Activated naive CD8-positive, alpha-beta T cell (primary cell): ENCODE results near the gene FRMPD4.

ENCODE experiments used
- H3K27ac Mint-ChIP-seq: one replicate; pipeline ENCODE4 v1.8.0; 2021; ENCODE audit warnings: mixed read lengths
- H3K27me3 Mint-ChIP-seq: one replicate; pipeline ENCODE4 v1.8.0; 2021; ENCODE audit warnings: mixed read lengths
- H3K36me3 Mint-ChIP-seq: one replicate; pipeline ENCODE4 v1.8.0; 2021; ENCODE audit warnings: mixed read lengths
- H3K4me1 Mint-ChIP-seq: one replicate; pipeline ENCODE4 v1.8.0; 2021; ENCODE audit warnings: low read depth, mixed read lengths
- H3K4me3 Mint-ChIP-seq: one replicate; pipeline ENCODE4 v1.8.0; 2021; ENCODE audit warnings: mild to moderate bottlenecking, mixed read lengths
- H3K9me3 Mint-ChIP-seq: one replicate; pipeline ENCODE4 v1.8.0; 2021; ENCODE audit warnings: low read depth, mixed read lengths

Gene FRMPD4

DNA sequence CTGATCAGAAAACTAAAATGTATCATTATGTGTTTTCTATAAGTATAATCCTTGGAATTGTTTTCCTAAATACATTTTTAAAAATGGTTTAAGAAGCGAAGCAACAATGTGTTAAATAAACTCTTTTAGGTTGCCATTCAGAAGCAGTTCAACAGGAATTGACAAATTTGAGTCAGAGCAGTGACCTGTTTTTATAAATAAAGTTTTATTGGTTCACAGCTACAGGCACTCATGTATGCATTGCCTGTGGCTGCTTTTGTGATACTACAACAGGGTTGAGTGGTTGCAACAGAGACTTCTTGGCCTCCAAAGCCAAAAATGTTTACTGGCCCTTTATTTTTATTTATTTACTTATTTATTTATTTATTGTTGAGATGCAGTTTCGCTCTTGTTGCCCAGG is 99.5 kb downstream of the FRMPD4 start:
- no peak overlapping the region for H3K27ac Mint-ChIP-seq
- H3K27me3 Mint-ChIP-seq: no peaks in the 10 kb centered on the region
- H3K4me3 Mint-ChIP-seq: no peak overlapping the region
- H3K36me3 Mint-ChIP-seq: no peaks in the 10 kb centered on the region
- no peaks in the 10 kb centered on the region for H3K9me3 Mint-ChIP-seq
- no peaks in the 10 kb centered on the region for H3K4me1 Mint-ChIP-seq

DNA sequence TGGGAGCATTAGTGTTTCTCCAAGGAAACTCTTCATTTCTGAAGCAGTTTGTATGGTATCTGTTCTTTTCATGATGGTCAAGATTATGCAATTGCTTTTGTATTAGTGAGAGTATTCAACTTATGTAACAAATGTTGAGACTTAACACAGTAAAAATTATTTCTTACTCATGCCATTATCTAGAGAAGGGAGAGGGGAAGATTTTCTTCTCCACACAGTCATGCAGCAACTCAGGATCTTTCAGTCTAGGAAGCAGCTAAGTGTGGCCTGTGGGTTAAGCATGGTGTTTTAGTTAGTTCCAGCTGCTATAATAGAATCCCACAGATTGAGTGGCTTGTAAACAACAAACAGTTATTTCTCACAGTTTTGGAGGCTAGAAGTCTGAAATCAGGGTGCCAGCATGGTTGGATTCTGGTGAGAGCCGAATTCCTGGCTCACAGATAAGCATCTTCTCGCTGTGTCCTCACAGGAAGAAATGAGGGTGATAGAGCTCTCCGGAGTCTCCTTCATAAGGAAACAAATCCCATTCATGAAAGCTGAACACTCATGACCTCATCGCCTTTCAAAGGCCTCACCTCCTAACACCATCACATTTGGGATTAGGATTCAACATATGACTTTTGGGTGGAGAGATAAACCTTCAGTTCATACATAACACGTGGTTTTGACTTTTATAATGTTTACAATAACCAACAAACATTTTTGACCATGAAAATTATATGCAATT is 101.2 kb downstream of the FRMPD4 start:
- H3K27ac Mint-ChIP-seq: no peak overlapping the region
- H3K4me3 Mint-ChIP-seq: no peak overlapping the region
- H3K4me1 Mint-ChIP-seq: no peaks in the 10 kb centered on the region
- no peaks in the 10 kb centered on the region for H3K27me3 Mint-ChIP-seq
- H3K36me3 Mint-ChIP-seq: no peaks in the 10 kb centered on the region
- no peaks in the 10 kb centered on the region for H3K9me3 Mint-ChIP-seq

DNA sequence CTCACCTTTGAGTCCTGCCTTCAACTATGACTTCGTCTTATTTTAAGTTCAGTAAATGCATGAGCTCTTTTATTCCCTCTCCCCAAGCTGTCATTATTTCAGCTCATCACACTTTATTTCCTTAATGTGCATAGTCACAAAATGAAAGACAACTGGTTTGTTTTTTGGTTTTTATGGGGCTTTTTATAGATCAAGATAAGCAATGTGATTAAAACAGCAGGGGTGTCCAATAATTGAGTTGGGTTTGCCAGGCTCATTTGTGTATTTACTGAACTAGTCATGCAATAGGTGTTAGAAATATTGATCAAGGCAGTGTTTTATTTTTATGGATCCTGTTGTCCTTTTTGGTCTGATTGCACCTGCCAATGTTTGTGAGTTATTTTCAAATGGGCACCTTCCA is 102.2 kb downstream of the FRMPD4 start:
- Mint-ChIP-seq H3K36me3 (no peaks in the 10 kb centered on the region), H3K9me3 (no peaks in the 10 kb centered on the region), H3K27me3 (no peaks in the 10 kb centered on the region), H3K27ac (no peak overlapping the region), H3K4me1 (no peaks in the 10 kb centered on the region), H3K4me3 (no peak overlapping the region)

DNA sequence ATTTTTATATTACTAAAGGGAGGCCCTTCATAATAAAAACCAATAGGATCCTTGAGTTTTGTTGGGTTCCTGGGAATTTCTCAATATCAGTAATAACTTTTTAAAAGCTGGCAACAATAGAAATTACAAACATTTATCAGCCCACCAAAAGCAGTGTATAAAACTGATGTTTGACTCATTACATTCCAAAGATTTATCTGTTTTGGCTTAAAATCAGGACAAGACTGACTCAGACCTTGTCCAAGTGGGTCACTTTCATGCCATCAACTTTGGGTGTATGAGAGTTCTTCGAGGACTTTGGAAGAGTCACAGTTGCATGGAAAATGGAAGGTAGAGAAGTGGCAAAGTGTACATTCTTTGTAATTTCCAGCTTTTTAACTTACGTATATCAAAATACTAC is 102.8 kb downstream of the FRMPD4 start:
- H3K36me3 Mint-ChIP-seq: no peaks in the 10 kb centered on the region

DNA sequence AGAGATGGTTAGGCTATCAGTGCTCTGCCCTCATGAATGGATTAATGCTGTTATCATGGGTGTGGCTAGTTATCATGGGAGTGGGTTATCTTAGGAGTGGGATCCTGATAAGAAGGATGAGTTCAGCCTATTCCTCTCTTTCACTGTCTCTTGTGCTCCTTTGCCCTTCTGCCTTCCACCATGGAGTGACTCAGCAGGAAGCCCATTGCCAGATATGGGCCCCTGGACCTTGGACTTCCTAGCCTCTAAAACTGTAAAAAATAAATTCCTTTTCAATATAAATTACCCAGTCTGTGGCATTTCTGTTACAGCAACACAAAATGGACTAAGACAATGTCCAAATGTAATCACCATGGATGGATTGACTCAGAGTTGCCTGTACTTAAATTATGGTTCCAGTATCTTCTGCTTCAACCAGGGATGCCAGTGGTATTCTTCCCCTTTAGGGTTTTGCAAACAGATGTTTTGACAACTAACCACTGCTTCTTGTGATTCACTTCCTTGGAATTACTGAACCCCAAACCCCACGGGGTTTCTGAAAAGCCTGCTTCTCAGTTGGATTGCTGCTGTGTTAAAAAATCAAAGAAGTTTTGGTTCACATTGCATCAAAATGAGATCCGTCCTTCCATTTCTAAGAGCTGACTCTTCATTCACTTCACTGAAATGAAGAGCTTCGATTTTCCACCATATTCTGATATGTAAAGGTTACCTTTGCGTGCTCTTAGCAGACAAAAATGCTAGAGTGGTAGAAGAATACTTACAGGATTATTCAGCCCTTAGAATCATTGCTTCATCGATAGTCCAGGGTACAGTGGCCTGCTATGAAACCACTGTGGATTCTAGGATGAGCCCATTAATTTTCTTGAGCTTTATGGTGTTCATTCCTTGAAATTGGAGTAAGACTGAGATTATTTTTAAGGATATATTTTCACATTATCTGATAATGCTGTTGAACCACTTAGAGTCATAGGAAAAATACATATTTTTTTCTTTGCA is 107.7 kb downstream of the FRMPD4 start:
- no peak overlapping the region for H3K27ac Mint-ChIP-seq
- no peak overlapping the region for H3K4me3 Mint-ChIP-seq
- no peaks in the 10 kb centered on the region for H3K9me3 Mint-ChIP-seq
- no peaks in the 10 kb centered on the region for H3K36me3 Mint-ChIP-seq
- H3K27me3 Mint-ChIP-seq: no peaks in the 10 kb centered on the region
- no peaks in the 10 kb centered on the region for H3K4me1 Mint-ChIP-seq

More for the DNA sequence above, 102.8 kb downstream of the FRMPD4 start:
- Mint-ChIP-seq H3K4me3 (no peak overlapping the region), H3K4me1 (no peaks in the 10 kb centered on the region), H3K27me3 (no peaks in the 10 kb centered on the region), H3K27ac (no peak overlapping the region), H3K9me3 (no peaks in the 10 kb centered on the region)

DNA sequence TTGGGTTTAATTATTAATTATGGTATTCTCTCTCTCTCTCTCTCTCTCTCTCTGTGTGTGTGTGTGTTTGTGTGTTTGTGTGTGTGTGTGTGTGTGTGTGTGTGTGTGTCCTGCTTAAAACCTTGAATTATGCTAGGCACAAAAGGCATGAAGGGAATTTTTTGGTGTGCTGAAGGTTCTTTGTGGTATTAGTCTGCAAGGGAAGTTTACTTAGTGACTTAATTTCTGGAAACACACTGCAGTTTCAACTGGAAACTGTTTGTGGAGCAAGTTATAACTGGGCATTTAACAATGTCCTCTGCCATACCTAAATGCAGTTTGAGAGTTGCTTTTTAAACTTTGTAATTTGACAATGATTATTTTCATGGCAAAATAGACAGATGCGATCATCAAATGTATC is 111.7 kb downstream of the FRMPD4 start:
- H3K9me3 Mint-ChIP-seq: no peaks in the 10 kb centered on the region
- H3K4me3 Mint-ChIP-seq: no peak overlapping the region
- no peaks in the 10 kb centered on the region for H3K4me1 Mint-ChIP-seq
- H3K27me3 Mint-ChIP-seq: no peaks in the 10 kb centered on the region
- no peaks in the 10 kb centered on the region for H3K36me3 Mint-ChIP-seq
- no peak overlapping the region for H3K27ac Mint-ChIP-seq

DNA sequence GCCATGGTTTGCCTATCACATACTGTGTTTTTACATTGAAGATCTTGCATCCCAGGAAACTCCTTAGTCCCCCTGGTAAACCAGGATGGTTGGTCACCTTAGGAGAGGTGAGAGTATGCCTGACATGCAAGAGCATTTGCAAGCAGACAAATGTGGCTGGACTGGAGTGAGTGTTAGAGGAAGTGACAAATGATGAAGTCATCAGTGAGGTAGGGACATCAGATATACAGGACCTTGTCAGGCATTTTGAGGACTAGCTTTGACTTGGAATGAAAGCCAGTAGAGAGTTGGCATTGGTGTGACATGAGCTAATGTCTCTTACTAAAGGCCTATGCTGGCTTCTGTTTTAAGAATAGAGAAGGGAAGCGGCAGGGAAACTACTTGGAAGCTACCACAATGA is 124.9 kb downstream of the FRMPD4 start:
- Mint-ChIP-seq H3K36me3 (no peaks in the 10 kb centered on the region), H3K9me3 (no peaks in the 10 kb centered on the region), H3K4me1 (no peaks in the 10 kb centered on the region), H3K27ac (no peak overlapping the region), H3K4me3 (no peak overlapping the region), H3K27me3 (no peaks in the 10 kb centered on the region)

DNA sequence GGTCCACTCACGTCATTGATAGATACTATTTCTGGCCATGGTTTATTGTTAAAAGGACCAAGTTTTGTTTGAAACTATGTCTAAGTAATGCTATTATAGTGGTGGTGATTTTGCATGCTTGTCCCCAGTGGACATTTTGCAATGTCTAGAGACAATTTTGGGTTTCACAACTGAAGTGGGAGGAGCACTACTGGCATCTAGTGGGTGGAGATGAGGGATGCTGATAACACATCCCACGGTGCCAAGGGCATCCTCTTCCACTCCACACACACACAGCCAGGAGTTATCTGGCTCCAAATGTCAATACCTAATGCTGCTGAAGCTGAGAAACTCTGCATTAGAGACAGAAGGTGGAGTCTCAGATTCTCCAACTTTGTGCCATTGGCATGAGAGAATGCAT is 131.2 kb downstream of the FRMPD4 start:
- Mint-ChIP-seq H3K4me3 (no peak overlapping the region), H3K9me3 (no peaks in the 10 kb centered on the region), H3K36me3 (no peaks in the 10 kb centered on the region), H3K27ac (no peak overlapping the region), H3K27me3 (peaks cover 1% of the 10 kb centered on the region), H3K4me1 (no peaks in the 10 kb centered on the region)

DNA sequence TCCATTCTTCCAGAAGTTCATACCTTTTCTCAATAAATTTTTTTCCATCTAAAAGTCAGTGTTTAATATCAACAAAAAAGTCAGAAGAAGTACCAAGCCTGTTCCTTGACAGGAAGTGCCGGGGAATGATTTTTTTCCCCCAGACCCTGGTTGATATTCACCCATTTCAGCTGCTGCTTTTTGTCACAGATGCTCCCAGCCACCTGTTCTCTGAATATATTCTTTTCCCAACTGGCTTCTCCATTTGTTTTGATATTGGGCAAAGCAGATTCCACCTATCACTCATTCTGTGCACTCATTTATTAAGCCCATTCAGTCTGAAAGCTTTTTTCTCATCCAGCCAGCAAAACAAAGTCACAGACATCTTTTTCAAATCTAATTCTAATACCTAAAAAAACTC is 139.9 kb downstream of the FRMPD4 start:
- H3K4me1 Mint-ChIP-seq: no peaks in the 10 kb centered on the region
- H3K36me3 Mint-ChIP-seq: no peaks in the 10 kb centered on the region
- H3K27me3 Mint-ChIP-seq: no peaks in the 10 kb centered on the region
- H3K27ac Mint-ChIP-seq: no peak overlapping the region
- H3K4me3 Mint-ChIP-seq: no peak overlapping the region
- no peaks in the 10 kb centered on the region for H3K9me3 Mint-ChIP-seq

DNA sequence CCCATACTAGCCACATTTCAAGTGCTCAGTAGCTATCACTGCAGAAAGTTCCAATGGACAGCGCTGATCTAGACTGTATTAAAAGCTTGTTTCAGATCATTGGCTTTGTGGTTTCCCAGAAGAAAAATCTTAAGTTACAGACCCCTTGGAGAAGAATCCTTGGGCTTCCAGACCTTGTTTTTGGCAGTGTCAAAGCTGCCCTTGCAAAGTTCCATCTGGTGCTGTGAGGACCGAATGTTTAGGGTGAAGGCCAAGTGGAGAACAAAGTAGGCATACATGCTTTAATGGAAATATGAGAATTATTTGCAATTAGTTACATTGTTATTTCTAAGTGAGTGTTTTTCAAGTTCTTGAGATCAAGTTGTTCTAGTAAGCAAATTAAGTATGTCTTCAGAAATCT is 144.7 kb downstream of the FRMPD4 start:
- H3K27ac Mint-ChIP-seq: no peak overlapping the region

DNA sequence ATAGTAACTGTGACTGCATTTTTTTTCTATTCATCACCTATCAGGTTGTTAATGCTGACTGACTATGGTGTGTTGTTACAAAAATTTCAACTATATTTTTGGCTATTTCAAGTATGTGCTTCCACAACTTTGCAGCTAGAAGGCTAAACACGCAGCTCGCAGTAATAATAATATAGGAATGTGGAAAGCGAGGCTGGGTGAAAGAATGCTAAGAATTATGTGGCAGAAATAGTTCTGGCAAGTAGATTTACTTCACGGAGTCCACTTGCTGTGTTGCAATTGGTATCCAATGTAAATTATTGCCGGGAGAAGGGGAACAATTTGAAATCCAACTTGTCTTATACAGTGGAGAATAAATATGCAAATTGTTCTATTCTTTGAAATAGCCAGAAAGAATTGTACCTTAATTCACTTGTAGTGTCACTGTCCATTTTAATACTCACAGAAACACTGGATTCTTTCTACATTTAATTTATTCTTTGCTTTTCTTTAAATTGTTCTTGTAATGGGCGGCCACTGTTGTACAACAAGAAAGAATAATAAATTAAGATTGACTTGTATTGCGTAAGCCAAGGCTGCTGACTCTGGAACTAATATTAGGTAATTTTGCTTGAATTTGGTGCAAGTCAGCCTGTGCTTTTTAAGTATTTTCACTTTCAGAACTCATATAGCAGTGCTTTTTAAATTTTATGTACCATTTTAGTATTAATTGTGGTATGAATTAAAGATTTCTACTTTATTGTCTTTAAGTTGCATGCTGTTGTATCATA is 154.9 kb downstream of the FRMPD4 start:
- H3K9me3 Mint-ChIP-seq: no peaks in the 10 kb centered on the region
- H3K27me3 Mint-ChIP-seq: peaks cover 1% of the 10 kb centered on the region
- H3K27ac Mint-ChIP-seq: no peak overlapping the region
- H3K4me1 Mint-ChIP-seq: no peaks in the 10 kb centered on the region
- no peaks in the 10 kb centered on the region for H3K36me3 Mint-ChIP-seq
- no peak overlapping the region for H3K4me3 Mint-ChIP-seq

More for the DNA sequence above, 144.7 kb downstream of the FRMPD4 start:
- Mint-ChIP-seq H3K36me3 (no peaks in the 10 kb centered on the region), H3K9me3 (no peaks in the 10 kb centered on the region), H3K27me3 (no peaks in the 10 kb centered on the region), H3K4me1 (no peaks in the 10 kb centered on the region), H3K4me3 (no peak overlapping the region)

DNA sequence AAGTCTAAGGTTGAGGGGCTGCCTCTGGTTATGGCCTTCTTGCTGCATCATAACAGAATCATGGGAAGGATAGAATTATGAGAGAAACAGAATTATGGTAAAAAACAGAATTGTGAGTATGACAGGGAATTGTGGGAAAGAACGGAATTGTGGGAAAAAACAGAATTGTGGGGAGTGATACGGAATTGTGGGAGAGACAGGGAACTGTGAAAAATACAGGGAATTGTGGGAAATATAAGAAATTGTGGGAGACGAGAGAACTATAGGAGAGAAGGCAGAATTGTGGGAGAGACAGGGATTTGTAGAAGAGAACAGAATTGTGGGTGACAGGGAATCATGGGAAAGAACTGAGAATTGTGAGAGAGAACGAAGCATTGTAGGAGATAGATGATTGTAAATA is 159.1 kb downstream of the FRMPD4 start:
- H3K27me3 Mint-ChIP-seq: peaks cover 1% of the 10 kb centered on the region
- H3K36me3 Mint-ChIP-seq: no peaks in the 10 kb centered on the region
- H3K27ac Mint-ChIP-seq: no peak overlapping the region
- H3K9me3 Mint-ChIP-seq: no peaks in the 10 kb centered on the region
- no peaks in the 10 kb centered on the region for H3K4me1 Mint-ChIP-seq
- no peak overlapping the region for H3K4me3 Mint-ChIP-seq

DNA sequence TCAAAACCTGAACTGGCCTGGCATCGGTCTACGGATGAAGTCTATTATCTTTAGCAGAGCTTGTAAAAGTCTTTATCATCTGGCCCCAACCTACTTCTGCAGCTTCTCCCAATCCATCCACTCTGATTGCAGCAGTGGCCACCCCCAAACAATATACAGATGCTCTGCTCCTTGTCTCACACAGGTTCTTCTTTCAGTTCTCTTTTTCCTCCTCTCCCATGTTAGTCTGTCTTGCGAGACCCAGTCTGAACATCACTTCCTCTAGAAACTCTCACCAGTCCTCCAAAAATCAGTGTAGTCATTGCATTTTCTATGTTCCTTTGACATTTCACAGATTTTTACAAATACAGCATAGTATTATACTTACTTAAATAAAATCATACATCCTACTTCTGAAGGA is 163.0 kb downstream of the FRMPD4 start:
- Mint-ChIP-seq H3K4me3 (no peak overlapping the region), H3K27ac (no peak overlapping the region), H3K27me3 (no peaks in the 10 kb centered on the region), H3K4me1 (no peaks in the 10 kb centered on the region), H3K9me3 (no peaks in the 10 kb centered on the region), H3K36me3 (no peaks in the 10 kb centered on the region)

DNA sequence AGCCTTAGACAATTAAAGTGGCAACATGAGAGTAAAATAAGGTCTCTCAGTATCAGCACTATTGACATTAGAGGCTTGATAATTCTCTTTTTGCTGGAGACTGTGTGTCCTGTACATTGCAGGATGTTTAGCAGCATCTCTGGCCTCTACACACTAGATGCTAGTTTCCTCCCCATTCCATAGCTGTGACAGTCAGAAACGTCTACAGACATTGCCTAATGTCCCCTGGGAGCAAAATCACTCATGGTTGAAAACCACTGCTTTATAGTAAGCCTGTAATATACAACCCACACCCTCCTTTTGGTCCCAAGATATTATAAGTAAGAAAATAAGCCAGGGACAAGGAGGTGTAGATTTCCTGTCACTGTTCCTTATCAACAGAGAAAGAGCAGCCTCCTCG is 166.0 kb downstream of the FRMPD4 start:
- H3K36me3 Mint-ChIP-seq: no peaks in the 10 kb centered on the region
- H3K27me3 Mint-ChIP-seq: no peaks in the 10 kb centered on the region
- no peak overlapping the region for H3K4me3 Mint-ChIP-seq
- H3K4me1 Mint-ChIP-seq: no peaks in the 10 kb centered on the region
- H3K27ac Mint-ChIP-seq: no peak overlapping the region
- no peaks in the 10 kb centered on the region for H3K9me3 Mint-ChIP-seq

DNA sequence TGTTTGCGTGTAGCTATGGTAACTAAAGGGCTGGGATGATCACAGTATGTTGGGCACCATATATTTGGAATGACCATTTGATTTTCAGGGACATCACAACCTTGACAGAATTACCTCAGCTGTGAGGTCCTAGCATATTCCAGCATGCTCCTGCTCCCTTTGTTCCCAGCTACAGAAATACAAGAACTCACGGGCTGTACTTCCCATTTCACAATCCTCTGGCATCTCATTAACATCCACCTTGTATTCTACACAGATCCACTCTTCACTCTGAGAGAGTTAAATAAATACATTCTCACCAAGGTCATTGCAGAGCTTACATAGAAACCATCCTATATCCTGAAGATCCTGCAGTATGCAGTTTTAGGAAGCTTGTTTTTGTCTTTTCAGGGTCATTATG is 169.7 kb downstream of the FRMPD4 start:
- H3K27ac Mint-ChIP-seq: no peak overlapping the region
- H3K36me3 Mint-ChIP-seq: no peaks in the 10 kb centered on the region
- H3K27me3 Mint-ChIP-seq: no peaks in the 10 kb centered on the region
- no peaks in the 10 kb centered on the region for H3K4me1 Mint-ChIP-seq
- H3K4me3 Mint-ChIP-seq: no peak overlapping the region
- H3K9me3 Mint-ChIP-seq: no peaks in the 10 kb centered on the region
